ENCODE measurements around the gene THBS2.

Gene THBS2

DNA sequence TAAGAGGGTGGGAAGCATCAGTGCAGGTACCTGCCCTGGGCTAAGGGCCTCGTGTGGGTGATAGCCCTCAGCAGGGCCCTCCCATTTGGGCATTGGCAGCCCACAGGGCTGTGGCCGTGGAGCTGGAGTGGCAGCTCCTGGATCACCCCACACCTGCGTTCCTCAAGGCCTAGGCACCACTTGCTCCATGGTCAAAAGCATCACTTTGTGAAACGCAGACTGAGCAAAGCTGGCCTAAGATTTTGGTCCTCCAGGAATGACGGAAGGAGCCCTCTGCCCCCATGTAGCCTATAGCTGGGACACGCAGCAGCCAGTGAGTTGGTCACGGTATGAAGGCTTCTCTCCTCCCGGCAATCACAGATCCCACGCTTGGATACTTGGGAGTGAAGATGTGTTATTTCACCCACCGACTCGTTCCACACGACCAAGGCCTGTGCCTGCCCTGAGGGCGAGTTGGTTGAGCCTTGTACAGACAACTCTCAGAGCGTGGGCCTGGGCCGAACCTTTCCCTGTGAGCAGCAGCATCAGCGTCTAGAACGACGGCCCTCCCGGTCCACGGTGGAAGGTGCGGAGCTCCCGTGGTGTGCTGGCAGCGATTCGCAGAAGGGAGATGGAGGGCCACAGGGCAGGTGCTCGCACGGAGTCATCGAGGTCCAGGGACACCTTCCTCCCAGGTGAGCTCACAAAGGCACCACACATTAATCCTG lies 39.7 kb downstream of the THBS2 start:
- peaks cover 17% of the 10 kb centered on the region for H3K4me1 ChIP-seq (ENCODE audit: insufficient read depth, poor library complexity, severe bottlenecking)
- H3K27ac ChIP-seq (ENCODE audit: poor library complexity, severe bottlenecking) = peak overlapping the region; percentile 38
- TF ChIP-seq, protein P1, sequence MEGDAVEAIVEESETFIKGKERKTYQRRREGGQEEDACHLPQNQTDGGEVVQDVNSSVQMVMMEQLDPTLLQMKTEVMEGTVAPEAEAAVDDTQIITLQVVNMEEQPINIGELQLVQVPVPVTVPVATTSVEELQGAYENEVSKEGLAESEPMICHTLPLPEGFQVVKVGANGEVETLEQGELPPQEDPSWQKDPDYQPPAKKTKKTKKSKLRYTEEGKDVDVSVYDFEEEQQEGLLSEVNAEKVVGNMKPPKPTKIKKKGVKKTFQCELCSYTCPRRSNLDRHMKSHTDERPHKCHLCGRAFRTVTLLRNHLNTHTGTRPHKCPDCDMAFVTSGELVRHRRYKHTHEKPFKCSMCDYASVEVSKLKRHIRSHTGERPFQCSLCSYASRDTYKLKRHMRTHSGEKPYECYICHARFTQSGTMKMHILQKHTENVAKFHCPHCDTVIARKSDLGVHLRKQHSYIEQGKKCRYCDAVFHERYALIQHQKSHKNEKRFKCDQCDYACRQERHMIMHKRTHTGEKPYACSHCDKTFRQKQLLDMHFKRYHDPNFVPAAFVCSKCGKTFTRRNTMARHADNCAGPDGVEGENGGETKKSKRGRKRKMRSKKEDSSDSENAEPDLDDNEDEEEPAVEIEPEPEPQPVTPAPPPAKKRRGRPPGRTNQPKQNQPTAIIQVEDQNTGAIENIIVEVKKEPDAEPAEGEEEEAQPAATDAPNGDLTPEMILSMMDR (IDR thresholded peaks at IDR 0.05; ENCODE audit: poor library complexity, severe bottlenecking) = no peak
- ATAC-seq (ENCODE audit: low read depth) (no peak), DNase-seq (ENCODE audit: low spot score) (no peak)
- no peak overlapping the region for H3K4me3 ChIP-seq (ENCODE audit: severe bottlenecking)
- no peaks in the 10 kb centered on the region for H3K9me3 ChIP-seq (ENCODE audit: severe bottlenecking)
- no peaks in the 10 kb centered on the region for H3K36me3 ChIP-seq (ENCODE audit: low read depth)
- H3K27me3 ChIP-seq (ENCODE audit: insufficient read depth, poor library complexity, severe bottlenecking) = no peaks in the 10 kb centered on the region

DNA sequence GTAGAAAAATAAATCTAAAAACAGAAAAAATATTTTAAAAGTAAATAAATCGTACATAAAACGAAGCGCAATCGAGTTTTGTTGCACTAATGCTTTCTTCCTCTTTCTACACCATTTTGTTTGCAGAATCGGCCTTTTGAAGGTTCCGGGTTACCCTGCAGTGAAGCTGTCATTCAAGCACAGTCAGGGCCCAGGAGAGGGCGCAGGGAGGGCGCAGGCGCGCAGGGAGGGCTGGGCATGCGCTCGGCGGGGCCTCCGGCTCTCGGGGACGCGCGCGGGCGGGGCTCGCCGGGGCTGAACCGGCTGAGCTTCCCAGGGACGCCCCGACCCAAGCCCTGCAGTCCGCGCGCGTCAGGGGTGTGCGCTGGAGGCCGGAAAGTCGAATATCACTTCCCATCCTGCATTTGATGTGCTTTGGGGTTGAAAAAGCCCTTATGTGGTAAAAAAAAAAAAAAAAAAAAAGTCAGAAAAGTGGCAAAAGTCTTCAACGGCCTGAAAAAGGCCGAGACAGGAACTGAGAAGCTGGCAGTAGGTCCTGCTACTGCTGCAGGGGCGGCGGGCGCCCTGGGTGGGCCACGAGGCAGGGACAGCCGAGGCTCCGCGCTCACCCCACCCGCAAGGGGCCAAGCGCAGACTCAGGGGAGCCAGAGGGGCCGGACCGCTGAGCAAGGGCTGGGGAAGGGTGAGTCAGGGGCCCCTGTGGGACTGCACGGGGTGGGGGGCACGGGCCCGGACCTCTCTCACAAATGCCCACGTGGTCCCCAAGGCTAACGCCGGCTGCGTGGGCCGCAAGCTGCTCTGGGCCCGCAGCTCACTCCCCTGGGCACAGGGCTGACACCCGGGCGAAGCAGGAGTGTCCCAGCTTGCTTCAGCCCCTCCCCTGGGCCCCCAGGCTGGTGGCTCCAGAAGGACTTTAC lies 40.5 kb downstream of the THBS2 start:
- Histone ChIP-seq H3K9me3 (ENCODE audit: severe bottlenecking) (no peaks in the 10 kb centered on the region), H3K27me3 (ENCODE audit: insufficient read depth, poor library complexity, severe bottlenecking) (no peaks in the 10 kb centered on the region), H3K4me3 (ENCODE audit: severe bottlenecking) (peak overlapping the region; percentile 8), H3K27ac (ENCODE audit: poor library complexity, severe bottlenecking) (peak overlapping the region; percentile 38), H3K4me1 (ENCODE audit: insufficient read depth, poor library complexity, severe bottlenecking) (peaks cover 17% of the 10 kb centered on the region), H3K36me3 (ENCODE audit: low read depth) (no peaks in the 10 kb centered on the region)
- peak; percentile 97 for ATAC-seq (ENCODE audit: low read depth)
- DNase-seq (ENCODE audit: low spot score) = no peak
- TF ChIP-seq, protein P1 (IDR thresholded peaks at IDR 0.05; ENCODE audit: poor library complexity, severe bottlenecking) = peak; percentile 70

DNA sequence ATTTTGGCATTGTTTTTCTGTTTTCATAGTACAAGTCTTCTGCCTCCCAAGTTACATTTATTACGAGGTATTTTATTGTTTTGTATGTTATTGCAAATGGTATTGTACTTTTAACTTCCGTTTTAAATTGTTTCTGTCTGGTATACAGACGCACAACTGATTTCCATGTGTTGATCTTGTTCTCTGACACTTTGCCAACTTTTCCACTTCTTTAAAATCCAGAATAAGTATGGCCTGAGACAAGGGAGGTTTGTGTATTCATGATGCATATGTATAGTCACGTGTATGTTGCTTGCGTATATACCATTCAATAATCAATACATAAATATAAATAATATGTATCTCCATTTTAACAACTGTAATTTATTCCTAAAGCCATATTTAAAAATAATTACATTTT lies 41.2 kb downstream of the THBS2 start:
- Histone ChIP-seq H3K4me3 (ENCODE audit: severe bottlenecking) (peak overlapping the region; percentile 8), H3K9me3 (ENCODE audit: severe bottlenecking) (no peaks in the 10 kb centered on the region), H3K27ac (ENCODE audit: poor library complexity, severe bottlenecking) (peak overlapping the region; percentile 38), H3K4me1 (ENCODE audit: insufficient read depth, poor library complexity, severe bottlenecking) (peaks cover 17% of the 10 kb centered on the region), H3K36me3 (ENCODE audit: low read depth) (no peaks in the 10 kb centered on the region), H3K27me3 (ENCODE audit: insufficient read depth, poor library complexity, severe bottlenecking) (no peaks in the 10 kb centered on the region)
- ATAC-seq (ENCODE audit: low read depth) = no peak
- TF ChIP-seq, protein P1 (IDR thresholded peaks at IDR 0.05; ENCODE audit: poor library complexity, severe bottlenecking) = no peak
- no peak for DNase-seq (ENCODE audit: low spot score)

DNA sequence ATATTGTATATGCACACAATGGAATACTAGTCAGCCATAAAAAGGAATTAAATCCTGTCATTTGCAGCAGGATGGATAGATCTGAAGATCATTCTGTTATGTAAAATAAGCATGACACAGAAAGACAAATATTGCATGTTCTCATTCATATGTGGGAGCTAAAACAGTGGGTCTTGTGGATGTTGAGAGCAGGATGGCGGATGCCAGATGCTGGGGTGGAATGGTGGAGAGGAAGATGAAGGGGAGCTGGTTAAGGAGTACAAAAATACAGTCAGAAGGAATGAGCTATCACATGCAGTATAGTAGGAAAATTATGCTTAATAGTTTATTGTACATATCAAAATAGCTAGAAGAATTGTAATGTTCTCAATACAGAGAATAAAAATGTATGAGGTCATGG lies 41.8 kb downstream of the THBS2 start:
- no peak for DNase-seq (ENCODE audit: low spot score)
- ATAC-seq (ENCODE audit: low read depth) = no peak
- Histone ChIP-seq H3K27me3 (ENCODE audit: insufficient read depth, poor library complexity, severe bottlenecking) (no peaks in the 10 kb centered on the region), H3K4me1 (ENCODE audit: insufficient read depth, poor library complexity, severe bottlenecking) (peaks cover 17% of the 10 kb centered on the region), H3K9me3 (ENCODE audit: severe bottlenecking) (peaks cover 3% of the 10 kb centered on the region), H3K36me3 (ENCODE audit: low read depth) (no peaks in the 10 kb centered on the region), H3K27ac (ENCODE audit: poor library complexity, severe bottlenecking) (no peak overlapping the region), H3K4me3 (ENCODE audit: severe bottlenecking) (no peak overlapping the region)
- TF ChIP-seq, protein P1 (IDR thresholded peaks at IDR 0.05; ENCODE audit: poor library complexity, severe bottlenecking) = no peak

Data from RWPE2 (cell line).